Measurements from ENCODE around the gene CKM.

CKM gene

DNA sequence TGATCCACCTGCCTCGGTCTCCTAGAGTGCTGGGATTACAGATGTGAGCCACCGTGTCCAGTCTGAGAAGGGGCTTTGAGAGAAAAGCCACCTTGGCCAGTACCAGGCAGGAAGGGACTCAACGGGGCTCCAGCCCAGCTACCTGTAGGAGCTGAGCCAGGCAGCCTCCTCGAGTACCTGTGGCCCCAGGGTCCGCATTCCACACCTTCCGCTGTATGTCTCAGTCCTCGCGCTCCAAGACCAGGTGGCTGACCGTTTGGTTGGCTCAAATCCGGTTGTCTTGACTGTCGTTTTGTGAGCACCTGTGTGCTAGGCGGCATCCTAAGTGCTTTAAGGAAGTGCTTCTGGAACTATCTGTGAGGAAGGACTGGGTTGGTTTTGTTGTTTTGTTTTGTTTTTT is 55.4 kb downstream of the CKM start:
- no peak overlapping the region for H3K27ac Mint-ChIP-seq
- no peaks in the 10 kb centered on the region for H3K9me3 Mint-ChIP-seq
- H3K4me1 Mint-ChIP-seq = peaks cover 5% of the 10 kb centered on the region
- TF ChIP-seq, protein P1, sequence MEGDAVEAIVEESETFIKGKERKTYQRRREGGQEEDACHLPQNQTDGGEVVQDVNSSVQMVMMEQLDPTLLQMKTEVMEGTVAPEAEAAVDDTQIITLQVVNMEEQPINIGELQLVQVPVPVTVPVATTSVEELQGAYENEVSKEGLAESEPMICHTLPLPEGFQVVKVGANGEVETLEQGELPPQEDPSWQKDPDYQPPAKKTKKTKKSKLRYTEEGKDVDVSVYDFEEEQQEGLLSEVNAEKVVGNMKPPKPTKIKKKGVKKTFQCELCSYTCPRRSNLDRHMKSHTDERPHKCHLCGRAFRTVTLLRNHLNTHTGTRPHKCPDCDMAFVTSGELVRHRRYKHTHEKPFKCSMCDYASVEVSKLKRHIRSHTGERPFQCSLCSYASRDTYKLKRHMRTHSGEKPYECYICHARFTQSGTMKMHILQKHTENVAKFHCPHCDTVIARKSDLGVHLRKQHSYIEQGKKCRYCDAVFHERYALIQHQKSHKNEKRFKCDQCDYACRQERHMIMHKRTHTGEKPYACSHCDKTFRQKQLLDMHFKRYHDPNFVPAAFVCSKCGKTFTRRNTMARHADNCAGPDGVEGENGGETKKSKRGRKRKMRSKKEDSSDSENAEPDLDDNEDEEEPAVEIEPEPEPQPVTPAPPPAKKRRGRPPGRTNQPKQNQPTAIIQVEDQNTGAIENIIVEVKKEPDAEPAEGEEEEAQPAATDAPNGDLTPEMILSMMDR (IDR thresholded peaks at IDR 0.05; ENCODE audit: unreplicated experiment in 3 of 3) = no peak
- peaks cover 36% of the 10 kb centered on the region for H3K36me3 Mint-ChIP-seq (ENCODE audit: low read depth)
- H3K4me3 Mint-ChIP-seq = no peak overlapping the region
- no peaks in the 10 kb centered on the region for H3K27me3 Mint-ChIP-seq (ENCODE audit: low read depth)

DNA sequence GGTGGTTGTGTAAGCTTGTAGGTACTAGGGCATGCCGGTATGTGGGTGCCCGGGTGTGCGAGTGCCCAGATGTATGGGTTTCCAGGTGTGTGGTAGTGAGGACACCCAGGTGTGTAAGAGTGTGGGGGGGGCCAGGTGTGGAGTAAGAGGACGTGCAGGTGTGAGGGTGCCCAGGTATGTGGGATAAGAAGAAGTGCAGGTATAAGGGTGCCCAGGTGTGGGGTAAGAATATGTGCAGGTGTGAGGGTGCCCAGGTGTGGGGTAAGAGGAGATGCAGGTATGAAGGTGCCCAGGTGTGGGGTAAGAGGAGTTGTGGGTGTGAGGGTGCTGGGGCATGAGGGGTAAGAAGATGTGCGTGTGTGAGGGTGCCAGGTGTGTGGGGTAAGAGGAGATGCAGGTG is 57.3 kb downstream of the CKM start:
- Mint-ChIP-seq H3K27ac (no peak overlapping the region), H3K36me3 (ENCODE audit: low read depth) (peaks cover 32% of the 10 kb centered on the region), H3K27me3 (ENCODE audit: low read depth) (no peaks in the 10 kb centered on the region), H3K4me3 (no peak overlapping the region), H3K9me3 (no peaks in the 10 kb centered on the region), H3K4me1 (no peaks in the 10 kb centered on the region)
- TF ChIP-seq, protein P1 (IDR thresholded peaks at IDR 0.05; ENCODE audit: unreplicated experiment in 3 of 3) = no peak

DNA sequence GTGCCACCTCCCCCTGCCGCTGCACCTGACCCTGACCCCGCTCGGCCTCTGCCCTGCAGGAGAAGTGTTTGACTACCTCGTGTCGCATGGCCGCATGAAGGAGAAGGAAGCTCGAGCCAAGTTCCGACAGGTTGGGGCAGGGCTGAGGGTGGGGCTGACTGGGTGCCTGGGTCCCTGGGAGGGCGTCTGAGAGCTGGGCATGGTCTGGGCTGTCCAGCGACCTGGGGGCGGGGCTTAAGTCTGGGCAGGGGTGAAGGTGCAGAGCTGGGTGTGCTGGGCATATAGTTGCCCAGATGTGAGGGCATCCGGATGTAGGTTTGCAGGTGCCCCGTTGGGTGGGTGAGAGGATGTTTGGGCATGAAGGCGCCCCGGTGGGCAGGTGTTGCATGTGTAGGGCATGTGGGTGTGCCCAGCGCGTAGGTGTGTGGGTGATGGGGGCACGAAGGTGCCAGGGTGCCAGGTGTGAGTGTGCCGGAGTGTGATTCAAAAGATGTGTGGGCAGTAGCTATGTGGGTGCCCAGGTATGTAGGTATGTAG is 57.8 kb downstream of the CKM start:
- Mint-ChIP-seq H3K27me3 (ENCODE audit: low read depth) (no peaks in the 10 kb centered on the region), H3K9me3 (no peaks in the 10 kb centered on the region), H3K27ac (no peak overlapping the region), H3K4me1 (no peaks in the 10 kb centered on the region), H3K4me3 (no peak overlapping the region), H3K36me3 (ENCODE audit: low read depth) (peaks cover 32% of the 10 kb centered on the region)
- TF ChIP-seq, protein P1 (IDR thresholded peaks at IDR 0.05; ENCODE audit: unreplicated experiment in 3 of 3) = no peak

DNA sequence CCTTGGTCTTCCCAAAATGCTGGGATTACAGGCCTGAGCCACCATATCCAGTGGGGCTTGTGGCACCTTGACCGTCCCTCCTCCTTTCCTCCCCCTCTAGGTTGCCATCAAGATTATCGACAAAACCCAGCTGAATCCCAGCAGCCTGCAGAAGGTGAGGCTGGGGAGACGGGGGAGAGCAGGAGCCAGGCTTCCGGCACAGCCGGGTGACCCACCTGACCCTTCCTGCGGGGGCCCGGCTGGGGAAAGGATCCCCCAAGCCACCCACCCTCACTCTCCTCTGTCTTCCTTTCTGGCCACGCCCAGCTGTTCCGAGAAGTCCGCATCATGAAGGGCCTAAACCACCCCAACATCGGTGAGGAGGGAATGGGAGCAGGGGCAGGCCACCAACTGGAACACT is 59.7 kb downstream of the CKM start:
- Mint-ChIP-seq H3K27me3 (ENCODE audit: low read depth) (no peaks in the 10 kb centered on the region), H3K4me3 (no peak overlapping the region), H3K36me3 (ENCODE audit: low read depth) (peaks cover 28% of the 10 kb centered on the region), H3K9me3 (no peaks in the 10 kb centered on the region), H3K27ac (no peak overlapping the region), H3K4me1 (no peaks in the 10 kb centered on the region)
- TF ChIP-seq, protein P1 (IDR thresholded peaks at IDR 0.05; ENCODE audit: unreplicated experiment in 3 of 3) = no peak

DNA sequence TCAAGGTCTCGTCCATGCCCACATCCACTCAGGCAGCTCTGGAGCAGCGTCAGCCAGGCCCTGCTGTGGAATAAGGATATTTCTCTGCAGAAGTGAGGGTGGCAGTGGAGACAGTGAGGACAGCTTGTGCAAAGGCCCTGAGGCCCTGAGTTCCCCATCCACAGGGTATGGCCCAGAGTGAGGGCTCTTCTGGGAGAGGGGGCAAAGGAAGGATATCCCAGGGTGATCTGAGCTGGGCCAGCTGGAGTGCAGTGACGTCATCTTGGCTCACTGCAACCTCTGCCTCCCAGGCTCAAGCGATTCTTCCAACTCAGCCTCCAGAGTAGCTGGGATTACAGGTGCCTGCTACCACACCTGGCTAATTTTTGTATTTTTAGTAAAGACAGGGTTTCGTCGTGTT is 60.1 kb downstream of the CKM start:
- H3K9me3 Mint-ChIP-seq = no peaks in the 10 kb centered on the region
- H3K4me1 Mint-ChIP-seq = no peaks in the 10 kb centered on the region
- no peaks in the 10 kb centered on the region for H3K27me3 Mint-ChIP-seq (ENCODE audit: low read depth)
- TF ChIP-seq, protein P1 (IDR thresholded peaks at IDR 0.05; ENCODE audit: unreplicated experiment in 3 of 3) = no peak
- H3K4me3 Mint-ChIP-seq = no peak overlapping the region
- peaks cover 27% of the 10 kb centered on the region for H3K36me3 Mint-ChIP-seq (ENCODE audit: low read depth)
- H3K27ac Mint-ChIP-seq = no peak overlapping the region

DNA sequence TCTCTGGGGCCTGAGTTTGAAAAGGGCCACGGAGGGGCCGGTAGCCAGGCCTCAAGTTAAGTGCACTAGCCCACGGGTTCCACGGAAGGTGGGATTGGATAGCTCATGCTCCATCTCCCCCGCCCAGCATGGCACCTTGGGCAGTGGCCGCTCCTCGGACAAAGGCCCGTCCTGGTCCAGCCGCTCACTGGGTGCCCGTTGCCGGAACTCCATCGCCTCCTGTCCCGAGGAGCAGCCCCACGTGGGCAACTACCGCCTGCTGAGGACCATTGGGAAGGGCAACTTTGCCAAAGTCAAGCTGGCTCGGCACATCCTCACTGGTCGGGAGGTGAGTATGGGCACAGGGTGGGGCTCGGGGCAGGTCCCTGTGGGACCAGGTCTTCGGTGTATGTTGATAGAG is 63.8 kb downstream of the CKM start:
- Mint-ChIP-seq H3K9me3 (no peaks in the 10 kb centered on the region), H3K27me3 (ENCODE audit: low read depth) (no peaks in the 10 kb centered on the region), H3K4me3 (no peak overlapping the region), H3K36me3 (ENCODE audit: low read depth) (peaks cover 7% of the 10 kb centered on the region), H3K27ac (no peak overlapping the region), H3K4me1 (peaks cover 8% of the 10 kb centered on the region)
- TF ChIP-seq, protein P1 (IDR thresholded peaks at IDR 0.05; ENCODE audit: unreplicated experiment in 3 of 3) = no peak
